GM12864 (cell line): ENCODE data around the gene KCNQ1.

Source experiments
- DNase-seq: peaks from one replicate; pipeline ENCODE4 v3.0.0-alpha.2; 2011; ENCODE audit warnings: low read depth
- H3K4me3 ChIP-seq: 2 replicates; pipeline ENCODE4 v1.5.1; 2011; ENCODE audit warnings: mild to moderate bottlenecking, low read depth, low read length, control low read depth
- TF ChIP-seq, protein P1 (sequence below): IDR thresholded peaks from 2 replicates; pipeline ENCODE4 v1.5.1; 2011; ENCODE audit warnings: low read depth, mild to moderate bottlenecking, moderate library complexity, low read length, control low read depth, inconsistent platforms; ENCODE audit errors: missing control alignments

The KCNQ1 gene

DNA sequence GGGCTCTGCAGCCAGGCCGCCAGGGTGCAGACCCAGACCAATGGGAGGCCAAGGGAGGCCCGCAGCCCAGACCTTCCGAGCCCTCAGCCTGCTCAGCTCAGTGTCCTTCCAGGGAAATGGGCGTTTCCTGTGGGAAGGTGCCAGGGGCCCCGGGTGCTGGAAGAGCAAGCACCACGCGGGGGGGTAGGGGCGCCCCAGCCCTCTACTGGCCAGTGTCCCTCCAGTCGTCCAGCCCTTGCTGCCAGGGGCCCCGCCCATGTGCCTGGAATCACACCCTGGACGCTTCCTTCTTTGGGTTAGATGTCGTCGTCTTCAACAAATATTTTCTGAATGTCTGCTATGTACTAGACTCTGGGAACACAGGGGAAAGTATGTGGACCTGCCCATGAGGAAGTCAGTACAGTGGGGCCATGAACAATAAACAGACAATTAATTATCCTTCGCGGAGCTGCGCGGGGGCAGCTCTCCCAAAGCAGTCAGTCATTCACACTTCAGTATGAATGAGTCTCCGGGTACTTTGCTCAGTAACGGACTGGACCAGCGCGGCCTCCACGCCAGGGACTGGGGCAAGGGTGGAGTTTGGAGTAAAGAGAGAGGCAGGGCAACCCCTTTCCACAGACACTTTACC, 380.6 kb downstream of the KCNQ1 start:
- no peak for DNase-seq
- TF ChIP-seq, protein P1, sequence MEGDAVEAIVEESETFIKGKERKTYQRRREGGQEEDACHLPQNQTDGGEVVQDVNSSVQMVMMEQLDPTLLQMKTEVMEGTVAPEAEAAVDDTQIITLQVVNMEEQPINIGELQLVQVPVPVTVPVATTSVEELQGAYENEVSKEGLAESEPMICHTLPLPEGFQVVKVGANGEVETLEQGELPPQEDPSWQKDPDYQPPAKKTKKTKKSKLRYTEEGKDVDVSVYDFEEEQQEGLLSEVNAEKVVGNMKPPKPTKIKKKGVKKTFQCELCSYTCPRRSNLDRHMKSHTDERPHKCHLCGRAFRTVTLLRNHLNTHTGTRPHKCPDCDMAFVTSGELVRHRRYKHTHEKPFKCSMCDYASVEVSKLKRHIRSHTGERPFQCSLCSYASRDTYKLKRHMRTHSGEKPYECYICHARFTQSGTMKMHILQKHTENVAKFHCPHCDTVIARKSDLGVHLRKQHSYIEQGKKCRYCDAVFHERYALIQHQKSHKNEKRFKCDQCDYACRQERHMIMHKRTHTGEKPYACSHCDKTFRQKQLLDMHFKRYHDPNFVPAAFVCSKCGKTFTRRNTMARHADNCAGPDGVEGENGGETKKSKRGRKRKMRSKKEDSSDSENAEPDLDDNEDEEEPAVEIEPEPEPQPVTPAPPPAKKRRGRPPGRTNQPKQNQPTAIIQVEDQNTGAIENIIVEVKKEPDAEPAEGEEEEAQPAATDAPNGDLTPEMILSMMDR = no peak
- H3K4me3 ChIP-seq = no peak overlapping the region

DNA sequence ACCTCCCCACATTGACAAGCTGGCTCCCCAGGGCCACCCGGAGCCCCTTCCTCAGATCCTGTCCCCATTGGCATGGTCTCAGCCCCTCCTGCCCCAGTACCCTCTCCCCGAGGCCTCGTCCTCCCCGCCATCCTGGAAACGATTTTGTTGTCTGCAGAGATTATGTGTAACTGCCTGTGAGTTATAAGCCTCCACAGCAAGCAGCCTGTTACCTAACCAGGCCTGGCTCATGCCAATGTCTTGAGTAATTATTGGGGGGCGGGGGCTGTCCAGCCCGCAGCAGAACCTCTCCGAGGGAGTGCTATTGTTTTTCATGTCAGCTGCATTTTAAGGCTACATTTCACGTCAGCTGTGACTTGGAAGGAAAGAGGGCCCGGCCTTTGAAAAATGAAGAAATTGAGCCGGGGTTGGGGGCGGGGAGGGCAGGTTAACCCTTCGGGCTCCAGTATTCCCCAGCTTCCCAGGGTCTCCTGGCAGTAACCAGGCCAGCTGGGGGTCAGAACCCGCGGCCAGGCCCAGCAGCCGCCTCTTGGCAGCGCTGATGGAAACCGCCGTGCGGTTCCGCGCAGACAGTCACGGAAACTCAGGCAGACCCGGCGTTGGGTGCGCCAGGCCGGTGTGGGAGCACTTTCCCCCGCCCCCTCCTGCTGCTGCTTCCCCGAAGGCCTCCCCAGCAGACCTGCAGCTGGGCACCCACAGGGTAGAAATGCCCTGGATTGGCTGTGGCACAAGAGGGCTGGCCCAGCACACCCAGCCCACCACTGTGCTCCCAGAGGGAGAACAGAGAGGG, 381.3 kb downstream of the KCNQ1 start:
- TF ChIP-seq, protein P1 = no peak
- no peak for DNase-seq
- no peak overlapping the region for H3K4me3 ChIP-seq

DNA sequence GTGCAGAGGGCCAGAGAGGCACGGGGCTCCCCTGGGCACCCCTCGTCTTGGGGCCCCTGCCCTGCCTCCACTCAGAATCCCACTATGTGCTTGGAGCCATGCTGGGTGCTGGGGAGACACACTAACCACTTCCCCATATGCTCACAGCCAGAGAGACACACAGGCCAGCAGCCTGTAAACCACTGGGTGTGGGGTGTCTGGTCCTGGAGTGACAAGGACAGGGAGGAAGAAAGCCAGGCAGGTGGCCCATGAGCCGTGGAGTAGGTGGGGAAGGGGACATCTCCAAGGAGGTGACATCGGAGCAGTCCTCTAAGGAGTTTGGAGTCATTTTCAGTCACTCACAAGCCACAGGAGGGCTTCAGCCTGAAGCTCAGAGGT, 381.9 kb downstream of the KCNQ1 start:
- TF ChIP-seq, protein P1 = no peak
- no peak overlapping the region for H3K4me3 ChIP-seq
- no peak for DNase-seq

DNA sequence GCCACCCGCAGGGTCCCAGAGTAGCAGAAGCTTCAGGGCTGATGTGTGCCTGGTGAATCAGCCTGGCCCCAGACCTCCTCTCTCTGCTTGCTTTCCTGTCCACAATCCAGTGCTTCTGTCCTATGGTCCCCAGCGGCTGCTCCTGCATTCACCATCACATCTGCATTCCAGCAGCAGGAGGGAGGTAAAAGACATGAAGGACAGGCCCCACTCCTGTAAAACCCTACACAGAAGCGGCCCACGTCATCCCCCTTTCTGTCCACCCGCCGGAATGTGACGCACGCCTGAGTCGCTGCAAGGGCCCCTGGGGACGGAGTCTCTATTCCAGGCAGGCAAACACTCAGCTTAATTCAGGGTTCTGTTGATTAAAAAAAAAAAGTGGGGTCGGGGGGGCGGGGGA, 382.4 kb downstream of the KCNQ1 start:
- no peak for DNase-seq
- no peak overlapping the region for H3K4me3 ChIP-seq
- TF ChIP-seq, protein P1 = no peak

DNA sequence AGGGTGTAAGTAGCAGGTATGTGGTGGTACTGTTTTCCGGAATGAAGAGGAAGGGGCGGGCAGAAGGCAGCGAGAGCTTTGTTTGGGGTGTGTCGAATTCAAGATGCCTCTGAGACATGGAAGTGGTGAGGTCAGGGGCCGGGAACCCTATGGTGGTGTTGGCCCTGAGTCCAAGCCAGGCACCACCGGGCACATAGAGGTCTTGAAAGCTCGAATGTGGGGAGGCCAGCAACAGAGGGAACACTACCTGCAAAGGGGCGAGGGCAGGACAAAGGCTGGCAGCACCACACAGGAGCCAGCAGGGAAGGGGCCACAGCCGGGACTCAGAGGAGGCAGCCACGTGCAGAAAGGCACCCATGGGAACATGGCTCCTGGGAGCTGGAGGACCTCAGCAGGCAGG, 383.0 kb downstream of the KCNQ1 start:
- no peak for DNase-seq
- H3K4me3 ChIP-seq = no peak overlapping the region
- TF ChIP-seq, protein P1 = no peak

DNA sequence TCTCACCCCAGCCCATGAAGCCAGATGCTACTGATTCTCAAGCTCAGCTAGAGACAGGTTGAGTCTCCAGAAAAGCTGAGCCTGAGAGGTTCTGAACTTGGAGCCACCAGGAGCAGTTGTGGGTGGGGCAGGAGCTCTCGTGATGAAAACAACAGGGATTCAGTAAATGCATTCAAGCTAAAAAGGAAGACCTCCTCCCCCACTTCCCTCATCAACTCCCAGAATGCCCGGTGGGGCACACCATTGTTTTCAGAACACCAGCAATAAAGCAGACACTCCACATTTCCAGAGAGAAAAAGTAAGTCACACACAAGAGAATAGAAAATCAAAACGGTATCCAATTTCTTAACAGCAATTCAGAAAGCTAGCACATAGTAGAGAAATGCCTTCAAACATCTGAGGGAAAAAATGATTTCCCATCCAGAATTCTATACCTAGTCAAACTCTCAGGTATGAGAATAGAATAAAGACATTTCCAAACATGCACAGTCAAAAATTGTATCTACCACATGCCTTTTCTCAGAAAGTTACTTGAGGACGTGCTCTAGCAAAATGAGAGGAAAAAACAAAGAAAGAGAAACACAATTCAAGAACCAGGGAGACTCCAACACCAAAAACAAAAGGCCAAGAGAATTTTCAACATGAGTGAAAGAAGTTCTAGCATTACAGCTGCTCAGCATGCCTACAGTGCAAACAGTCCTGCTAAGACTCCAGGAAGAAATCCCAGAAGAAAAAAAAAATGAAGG, 383.9 kb downstream of the KCNQ1 start:
- no peak overlapping the region for H3K4me3 ChIP-seq
- TF ChIP-seq, protein P1 = no peak
- no peak for DNase-seq
